Fibroblast of peridontal ligament (primary cell): ENCODE data around the gene ZBTB7C.

Experiments used
- DNase-seq: peaks from one replicate; pipeline ENCODE4 v3.0.0-alpha.2; 2010; ENCODE audit errors: extremely low read depth

Gene ZBTB7C

DNA sequence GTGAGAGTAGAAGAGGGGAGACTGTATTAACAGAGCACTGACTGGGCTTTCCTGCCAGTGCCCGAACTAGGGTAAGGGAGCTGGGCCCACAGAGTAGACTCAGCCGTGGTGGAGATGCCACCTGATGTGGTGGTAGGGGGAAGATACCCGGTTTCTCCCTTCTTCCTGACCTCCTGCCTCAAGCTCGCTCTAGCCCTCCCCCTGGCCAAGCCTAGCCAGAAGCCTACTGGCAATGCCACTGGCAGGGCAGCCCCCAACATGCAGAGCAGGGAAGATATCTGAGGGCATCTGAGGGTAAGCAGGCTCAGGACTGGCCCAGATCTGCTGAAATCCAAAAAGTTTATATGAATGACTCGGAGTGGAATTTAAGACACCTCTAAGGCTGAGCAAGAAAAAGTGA lies 316.1 kb downstream of the ZBTB7C start:
- DNase-seq = no peak

DNA sequence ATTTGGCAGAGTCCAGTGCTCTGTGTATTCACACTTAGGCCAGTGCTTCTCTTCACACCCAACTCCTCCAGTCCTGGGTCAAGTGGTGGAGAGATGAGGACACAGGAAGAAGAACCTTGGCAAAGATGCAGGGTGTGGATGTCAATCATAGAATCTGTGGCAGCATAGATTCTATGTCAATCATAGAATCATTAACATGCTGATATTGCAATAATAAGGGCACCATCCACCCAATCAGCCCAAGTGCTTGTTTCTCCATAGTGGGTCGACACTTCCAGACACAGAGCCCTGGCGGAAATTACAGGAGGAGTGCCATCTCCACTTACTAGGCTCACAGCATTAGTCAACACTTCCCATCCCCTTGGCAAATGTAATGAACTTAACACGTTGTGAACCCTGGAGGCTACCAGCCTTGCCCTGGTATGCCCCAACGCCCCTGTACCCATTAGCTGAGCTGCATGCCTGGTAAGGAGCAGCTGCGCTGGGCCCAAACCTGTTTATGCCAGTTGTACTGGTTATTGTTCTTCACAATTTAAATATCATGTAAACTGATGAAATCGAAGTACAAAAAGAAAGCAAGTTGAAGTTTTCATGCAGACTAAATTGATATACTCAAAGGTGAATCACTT lies 317.2 kb downstream of the ZBTB7C start:
- no peak for DNase-seq

DNA sequence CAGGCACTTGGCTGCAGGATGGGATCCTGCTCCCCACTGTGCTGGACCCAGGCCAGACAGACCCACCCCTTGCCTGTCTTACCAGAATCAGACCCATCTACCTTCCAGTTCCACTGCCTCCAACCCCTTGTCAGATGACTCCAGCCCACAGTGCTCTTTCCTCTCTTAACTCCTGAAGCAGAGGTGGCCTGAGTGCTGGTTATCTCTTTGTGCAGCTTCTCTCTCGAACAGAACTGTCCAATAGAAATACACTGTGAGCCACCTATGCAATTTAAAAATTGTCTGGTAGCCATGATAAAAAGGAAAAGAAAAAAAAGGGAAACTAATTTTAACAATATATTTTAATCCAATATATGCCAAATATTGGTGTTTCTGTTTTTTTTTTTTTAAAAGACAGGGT lies 318.5 kb downstream of the ZBTB7C start:
- DNase-seq = no peak

DNA sequence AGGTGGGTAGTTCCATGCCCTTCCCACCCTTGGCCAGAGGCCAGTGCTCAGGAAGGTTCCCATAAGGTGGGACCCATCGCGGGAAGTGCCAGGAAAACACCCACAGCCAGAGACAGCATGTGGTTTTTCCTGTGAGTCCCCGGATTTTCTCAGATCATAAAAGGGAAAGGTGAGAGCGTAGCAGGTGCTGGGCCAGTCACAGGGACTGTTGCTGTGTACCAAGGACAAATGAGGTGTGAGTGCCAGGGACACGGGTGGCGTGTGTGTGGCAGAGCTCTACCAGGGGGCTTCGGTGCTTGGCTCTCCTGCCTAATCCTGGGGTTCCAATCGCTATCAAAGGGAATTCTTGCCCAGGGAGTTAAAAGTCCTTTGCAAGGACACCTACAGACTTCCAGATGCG lies 319.2 kb downstream of the ZBTB7C start:
- DNase-seq = no peak

DNA sequence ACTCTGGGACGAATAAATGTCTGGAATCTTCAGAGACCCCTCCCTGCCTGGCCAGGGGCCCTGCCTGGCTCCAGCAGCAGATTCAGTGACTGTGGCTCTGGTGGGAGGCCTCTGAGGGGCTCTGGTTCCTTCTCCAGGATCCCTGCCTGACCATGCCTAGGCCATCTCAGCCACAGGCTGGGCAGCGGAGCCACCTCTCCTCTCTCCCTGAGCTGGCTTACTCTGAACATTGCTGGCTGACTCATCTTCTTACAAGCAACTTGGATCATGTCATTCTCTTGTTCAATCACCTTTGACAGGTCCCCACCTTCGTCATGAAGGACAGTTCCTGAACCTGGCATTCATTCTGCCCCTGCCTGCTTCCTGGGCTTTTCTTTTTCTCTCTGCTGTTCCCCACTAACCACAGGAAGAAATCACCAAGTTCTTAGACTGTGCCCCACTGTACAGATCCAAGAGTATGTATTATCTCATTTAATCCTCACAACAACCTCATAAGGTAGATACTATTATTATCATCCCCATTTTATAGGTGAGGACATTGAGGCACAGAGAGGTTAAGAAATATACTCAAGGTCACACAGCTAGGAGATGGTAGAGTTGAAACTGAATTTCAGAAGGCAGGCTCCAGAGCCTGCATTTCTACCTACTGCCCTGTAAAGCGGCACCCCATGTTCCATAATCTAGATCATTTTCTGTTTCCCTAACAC lies 323.2 kb downstream of the ZBTB7C start:
- no peak for DNase-seq

DNA sequence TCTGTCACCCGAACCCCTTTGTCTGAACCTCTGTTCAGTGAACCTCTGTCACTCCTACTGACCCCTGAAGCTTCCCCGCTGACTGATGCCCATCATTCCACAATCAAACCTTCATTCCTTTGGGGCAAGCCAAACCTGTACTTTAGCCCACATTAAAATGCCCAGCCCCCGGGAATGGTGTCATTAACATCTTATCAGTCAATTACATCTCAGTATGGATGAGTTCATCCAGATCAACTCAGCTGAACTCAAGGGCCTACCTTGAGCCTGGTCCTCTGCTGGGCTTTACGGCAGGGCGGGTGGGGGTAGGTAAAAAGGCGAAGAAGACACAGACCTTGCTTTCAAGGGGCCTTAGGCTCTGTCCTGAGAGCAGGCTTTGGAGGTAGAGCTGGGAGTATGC lies 324.3 kb downstream of the ZBTB7C start:
- no peak for DNase-seq

DNA sequence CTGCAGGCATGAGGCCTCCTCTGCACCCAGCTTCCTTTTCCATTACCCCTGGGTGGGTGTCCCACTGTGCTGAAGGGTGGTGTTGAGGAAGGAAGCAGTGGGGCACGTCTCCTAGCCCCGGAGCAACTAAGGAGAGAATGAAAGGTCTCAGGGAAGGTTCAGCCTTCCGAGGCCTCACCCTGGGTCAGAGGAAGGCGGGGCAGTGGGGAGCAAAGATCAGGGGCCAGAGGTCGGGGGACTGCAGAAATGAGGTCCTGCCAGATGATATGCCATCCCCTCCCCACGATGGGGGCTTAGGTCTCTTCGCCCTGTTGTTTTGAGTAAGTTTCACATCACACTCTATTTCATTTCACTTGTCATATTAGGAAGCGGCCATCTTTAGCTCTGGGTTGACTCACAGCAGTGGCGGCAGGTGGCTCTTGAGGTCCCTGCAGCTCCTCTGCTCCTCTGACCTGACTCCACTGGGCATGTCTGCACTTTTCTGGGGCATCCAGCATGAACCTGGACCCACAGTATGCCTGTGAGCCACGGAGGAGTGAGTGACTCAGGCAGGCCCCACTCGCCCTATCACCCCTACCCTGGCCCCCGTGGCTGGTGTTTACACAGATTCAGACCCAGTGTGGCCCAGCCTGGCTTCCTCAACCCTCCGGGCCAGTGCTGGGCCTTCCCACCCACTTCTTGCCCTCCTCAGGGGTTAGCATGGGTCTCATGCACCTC lies 325.0 kb downstream of the ZBTB7C start:
- no peak for DNase-seq

DNA sequence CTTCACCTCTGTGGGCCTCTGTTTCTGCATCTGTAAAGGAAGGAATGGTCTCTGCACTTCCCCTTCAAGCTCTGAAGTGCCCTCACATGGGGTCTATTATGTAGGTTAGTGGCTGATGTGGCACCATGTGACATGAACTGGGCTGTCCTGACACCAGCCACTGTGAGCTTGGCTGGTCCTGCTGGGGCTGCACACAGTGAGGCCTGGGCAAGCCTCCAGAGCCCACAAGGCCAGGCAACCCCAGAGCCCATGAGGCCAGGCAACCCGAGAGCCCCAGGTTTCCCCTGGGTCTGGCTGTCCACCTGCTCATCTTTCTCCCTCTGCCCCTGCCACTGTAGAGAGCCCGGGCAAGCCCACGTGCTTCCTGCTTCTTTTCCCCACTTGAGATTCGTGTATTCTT lies 328.6 kb downstream of the ZBTB7C start:
- no peak for DNase-seq

DNA sequence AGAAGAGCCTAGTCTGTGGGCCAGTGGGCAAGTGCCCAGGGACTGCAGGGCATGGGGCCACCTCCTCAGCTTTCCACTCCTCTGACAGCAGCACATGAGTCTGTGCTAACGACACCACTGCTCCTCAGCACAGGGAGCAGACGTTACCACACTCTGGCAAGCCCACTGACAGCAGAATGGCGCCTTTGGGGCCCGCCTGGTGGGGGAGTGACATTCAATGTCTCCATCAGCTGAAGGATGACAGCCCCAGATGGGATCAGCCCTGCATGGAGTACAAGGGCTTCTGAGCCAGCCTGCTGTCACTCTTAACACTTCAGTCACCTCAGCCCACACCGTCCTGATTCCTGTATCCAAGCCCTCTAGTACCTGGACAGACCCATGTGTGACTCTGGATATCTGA lies 329.3 kb downstream of the ZBTB7C start:
- no peak for DNase-seq

DNA sequence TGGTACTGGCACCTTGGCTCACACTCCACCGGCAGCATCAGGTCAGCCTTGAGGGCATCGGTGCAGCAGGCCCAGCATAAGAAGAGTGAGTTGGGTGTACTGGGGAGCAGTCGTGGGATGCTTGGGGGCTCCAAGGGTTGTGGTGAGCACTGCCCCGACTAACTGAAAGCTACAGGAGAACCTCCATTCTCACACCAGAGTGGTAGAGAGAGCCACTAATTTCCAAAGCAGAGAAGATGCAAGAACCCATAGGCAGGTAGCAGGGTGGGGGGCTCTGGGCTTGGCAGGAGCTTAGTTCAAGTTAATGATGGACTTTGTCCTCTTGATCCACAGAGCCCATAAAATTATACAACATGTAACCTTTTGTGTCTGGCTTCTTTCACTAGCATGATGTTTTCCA lies 330.7 kb downstream of the ZBTB7C start:
- DNase-seq = no peak

DNA sequence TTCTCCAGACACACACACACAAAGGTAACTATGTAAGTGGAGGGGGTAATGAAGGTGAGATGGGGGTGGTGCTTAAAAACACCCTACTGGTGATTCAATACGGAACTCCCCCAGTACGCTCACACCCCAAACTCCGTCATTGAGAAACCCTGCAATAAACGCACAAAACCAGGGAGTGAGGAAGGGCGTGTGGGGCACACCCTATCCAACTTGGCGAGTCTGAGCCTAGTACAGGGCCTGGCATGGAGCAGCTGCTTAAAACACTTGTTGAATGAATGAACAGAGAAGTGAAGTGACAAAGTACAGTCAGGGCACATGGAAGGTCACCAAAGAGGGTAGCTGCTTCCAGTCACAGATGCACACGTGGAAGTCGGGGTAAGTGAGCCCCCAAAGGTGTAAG lies 331.9 kb downstream of the ZBTB7C start:
- DNase-seq = no peak

DNA sequence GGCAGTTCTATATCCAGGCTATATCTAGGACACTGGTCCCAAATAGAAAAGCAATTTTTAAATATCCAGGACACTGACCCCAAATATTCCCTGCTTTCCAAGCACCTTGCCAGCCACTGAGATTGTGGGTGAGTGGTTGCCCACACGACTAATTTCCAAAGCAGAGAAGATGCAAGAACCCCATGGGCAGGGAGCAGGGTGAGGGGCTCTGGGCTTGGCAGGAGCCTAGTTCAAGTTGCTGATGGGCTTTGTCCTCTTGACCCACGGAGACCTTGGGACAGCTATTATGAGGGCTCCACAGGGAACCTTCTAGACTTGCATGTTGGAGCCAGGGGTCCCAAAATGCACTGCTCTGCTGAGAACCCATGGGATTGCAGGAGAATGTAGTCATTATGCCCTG lies 332.7 kb downstream of the ZBTB7C start:
- no peak for DNase-seq

DNA sequence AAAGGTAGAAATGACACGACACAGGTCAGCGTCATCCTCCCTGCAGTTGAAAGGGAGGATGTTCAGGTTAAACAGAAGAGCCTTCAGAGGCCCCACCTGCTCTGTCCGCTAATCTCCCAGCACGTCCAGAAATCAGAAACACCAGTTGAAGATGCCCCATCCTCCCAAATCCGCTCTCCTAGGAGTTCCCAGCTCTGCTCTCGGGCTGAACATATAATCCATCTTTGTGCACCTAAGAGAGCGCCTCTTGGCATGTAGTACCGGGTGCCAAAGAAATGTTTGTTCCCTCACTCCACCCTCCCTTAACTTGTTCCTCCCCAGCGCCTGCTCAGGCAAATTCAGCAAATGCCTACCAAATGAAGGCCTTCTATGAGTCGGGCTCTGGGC lies 333.5 kb downstream of the ZBTB7C start:
- DNase-seq = no peak

DNA sequence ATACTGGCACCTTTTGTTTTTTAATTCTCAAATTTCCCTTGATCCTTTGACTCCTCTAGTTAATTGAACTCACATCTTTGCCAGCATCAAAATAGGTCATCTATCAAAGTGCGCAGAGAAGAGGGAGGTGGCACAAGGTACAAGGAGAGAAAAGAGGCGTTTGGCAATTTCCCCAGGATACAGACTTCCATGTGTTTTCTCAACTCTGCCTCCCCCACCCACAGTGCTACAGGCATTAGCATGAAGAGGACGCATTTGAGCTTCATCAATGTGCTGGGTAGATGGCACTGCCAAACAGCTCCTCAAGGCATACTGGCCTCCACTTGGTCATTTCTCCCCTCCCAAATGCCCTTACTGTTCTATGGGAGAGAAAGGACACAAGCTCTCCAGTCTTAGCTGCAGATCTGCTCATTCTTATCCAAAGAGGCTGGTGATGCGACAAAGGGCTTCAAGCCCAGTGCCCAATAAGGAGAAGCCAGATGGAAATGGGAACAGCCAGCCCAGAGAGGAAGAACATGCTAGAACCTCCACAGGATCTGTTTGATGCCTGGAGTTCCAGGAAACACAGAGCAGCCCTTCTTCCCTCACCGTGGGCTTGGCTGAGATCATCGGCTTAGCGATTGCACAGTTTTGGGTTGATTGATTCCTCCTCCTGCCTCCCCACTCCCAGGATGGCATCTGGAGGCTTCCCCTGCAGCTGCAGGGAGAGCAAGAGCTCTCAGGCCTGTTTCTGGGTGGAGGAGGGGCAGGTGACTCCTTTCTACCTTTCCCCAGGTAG lies 334.1 kb downstream of the ZBTB7C start:
- no peak for DNase-seq

DNA sequence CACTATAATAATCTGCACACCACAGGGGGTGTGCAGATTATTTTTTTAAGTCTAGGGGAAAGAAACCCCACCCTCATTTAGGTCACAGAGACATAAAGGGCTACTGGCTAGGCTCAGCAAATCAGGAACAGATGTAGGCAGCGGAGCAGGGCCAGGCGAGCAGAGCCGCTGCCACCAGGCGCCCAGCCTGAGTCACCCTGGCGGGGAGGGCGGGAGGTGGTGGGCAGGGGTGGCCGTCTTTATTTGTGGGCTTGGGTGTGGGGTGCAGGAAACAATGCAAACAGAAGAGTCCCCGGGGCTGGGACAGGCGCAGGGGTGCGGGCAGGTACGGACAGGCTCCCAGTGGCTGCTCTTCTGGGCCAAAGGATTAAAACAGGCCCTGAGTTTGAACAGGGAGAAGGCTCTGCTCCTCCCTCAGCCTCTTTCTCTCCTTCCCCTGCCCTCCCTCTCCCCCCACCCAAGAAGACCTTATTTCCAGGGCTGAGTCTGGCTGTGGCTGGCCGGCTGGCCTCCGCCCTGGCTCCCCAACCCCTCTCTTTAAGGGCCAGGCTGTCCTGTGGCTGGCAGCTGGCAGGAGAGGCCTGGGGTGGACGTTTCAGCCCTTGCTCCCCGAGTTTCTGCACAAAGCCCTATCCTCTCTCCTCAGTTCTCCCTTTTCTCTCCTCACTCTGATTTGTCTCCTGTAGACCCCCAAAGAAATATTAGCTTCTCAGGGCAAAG lies 335.8 kb downstream of the ZBTB7C start:
- no peak for DNase-seq

DNA sequence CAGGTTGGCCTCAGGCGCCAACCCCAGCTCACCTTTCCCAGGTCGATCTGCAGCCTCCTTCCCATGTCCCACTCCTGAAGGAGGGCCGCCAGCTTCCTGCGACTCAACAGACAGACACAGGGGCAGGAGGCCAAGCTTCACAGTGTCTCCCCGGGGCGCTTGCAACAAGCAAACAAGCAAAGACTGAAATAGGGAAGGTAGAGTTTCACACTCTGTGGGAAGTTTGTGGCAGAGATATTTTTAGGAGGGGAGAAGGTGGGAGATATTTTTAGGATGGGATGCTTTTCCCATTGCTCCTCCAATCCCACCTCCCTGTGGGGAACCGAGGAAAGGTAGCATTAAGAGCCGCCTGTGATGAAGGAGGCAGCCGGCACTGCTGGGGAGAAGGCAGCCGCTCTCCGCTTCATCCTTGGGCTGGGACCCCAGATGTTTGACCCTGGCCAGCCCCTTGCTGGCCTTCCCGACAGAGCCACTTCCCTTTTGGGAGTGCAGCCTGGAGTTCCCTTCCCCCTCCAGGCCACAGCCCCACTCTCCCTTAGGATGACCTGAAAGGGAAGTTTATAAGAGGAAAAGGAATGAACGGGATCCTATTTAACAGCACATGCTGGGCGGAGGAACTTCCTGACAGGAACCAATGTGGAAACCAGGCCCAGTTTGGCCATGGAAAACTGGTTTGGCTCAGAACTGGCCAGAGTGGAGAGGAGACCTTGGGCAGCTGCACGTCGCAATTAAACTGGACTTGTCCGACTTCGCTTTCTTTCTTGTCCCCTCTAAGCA lies 336.6 kb downstream of the ZBTB7C start:
- DNase-seq = no peak

DNA sequence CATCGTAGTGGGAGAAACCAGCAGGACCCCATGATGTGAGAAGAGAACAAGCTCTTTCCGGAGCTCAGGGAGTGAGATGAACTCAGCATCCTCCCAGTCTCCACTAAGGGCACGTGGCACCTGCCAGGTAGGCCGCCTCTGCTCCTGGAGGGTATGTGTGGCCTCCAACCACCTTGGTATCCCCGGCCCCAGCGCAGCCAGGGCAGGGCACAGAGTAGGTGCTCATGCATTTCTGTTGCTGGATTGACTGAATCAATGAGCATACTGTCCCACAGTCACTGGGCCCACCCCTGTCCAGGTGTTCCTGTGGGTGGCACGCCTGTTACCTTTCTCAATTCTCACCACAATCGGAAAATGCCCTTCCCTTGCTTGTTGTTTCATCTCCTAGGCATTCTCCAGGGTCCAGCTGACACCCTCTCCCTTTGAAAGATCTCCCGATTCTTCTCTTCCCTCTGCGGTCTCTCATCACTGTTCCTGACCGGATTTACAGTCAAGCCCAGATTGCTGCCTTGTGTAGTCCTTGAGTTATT lies 340.2 kb downstream of the ZBTB7C start:
- no peak for DNase-seq

DNA sequence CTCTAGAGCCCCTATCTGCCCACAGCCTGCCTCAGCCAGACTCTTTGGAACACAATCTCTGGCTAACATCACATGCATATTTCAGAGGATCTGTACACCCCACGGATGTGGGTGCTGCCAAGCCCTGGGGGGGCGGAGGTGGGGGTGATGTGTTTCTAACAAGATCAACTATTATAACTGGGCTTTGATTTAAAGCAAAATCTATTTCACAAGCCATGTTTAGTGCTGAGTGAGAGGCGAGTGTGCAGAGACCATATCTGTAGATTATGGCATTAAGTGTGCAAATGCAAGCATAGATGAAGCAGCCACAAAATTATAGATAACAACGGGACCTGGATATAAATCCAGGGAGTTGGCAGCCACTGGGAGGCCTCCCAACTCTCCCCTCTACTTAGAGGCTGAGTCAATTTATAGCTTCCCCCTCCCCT lies 342.9 kb downstream of the ZBTB7C start:
- DNase-seq = no peak

DNA sequence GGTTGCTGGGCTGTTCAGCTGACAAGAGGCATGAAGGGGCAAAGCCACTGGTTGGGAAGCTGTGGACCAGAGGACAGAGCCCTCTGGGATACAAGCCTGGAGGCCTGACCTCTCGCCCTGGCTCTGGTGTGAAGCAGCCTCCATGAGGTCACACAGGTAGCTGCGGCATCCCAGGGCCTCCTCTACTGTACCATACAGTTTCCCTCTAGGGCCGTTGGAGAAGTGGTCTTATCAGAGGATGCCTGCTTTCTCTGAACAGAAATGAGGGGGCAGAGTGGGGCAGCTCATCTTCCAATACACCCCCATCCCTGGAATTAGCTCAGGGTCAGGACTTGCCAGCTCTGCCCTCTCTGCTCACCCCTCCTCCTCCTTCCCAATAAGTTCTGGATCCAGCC lies 343.6 kb downstream of the ZBTB7C start:
- no peak for DNase-seq

DNA sequence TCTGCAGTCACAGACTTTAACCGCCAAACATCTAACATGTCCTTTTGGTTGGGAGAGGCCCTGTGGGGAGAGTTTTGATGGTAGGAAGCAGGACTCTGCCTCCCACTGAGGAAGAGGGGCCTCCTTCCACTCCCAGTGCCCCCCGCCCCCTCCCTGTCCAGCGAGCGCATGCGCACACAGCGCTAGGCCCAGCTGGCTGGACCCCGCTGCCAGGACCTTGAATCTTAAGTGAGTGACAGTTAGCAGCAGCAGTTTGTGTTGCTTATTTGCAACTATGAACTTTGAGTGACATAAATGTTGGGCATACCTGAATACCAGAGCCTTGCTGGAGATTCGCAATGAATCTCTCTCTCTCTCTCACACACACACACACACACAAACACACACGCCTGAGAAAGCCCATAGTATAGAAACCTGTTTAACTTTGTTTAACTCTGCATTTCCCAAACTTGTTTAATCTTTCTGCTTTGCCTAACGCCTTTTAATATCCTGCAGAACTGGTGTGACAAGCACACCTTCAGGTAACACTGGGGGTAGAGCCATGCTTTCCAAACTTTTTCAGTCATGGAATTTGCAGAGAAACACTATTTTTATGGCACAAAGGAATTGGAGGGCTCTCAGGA lies 344.1 kb downstream of the ZBTB7C start:
- no peak for DNase-seq
